Esophagus muscularis mucosa (tissue), 4 donors: Measurements from ENCODE around the gene MUC15.

Experiments used
- EP300 ChIP-seq: sonication (generic); formaldehyde crosslinking; IDR thresholded peaks from one replicate; pipeline ENCODE4 v1.6.1; 2017; ENCODE audit warnings: antibody characterized with exemption
- POLR2A ChIP-seq: fragments of 450-650 bp; IDR thresholded peaks from one replicate; pipeline ENCODE4 v1.6.1; 2017; ENCODE audit warnings: antibody characterized with exemption, moderate library complexity, mild to moderate bottlenecking, low read depth
- POLR2AphosphoS5 ChIP-seq, 2 donors: sonication (generic); formaldehyde crosslinking; IDR thresholded peaks; one replicate each; pipeline ENCODE4 v1.6.1; 2017; ENCODE audit warnings: antibody characterized with exemption in 2 of 2
- TF ChIP-seq, protein P1 (sequence below), 3 experiments: fragments of 200-600 bp in 2 of 3; fragments of 450-650 bp in 1 of 3; sonication (generic) in 2 of 3; IDR thresholded peaks; one replicate each; pipeline ENCODE4 v1.5.1; 2017 to 2019; ENCODE audit warnings: antibody characterized with exemption in 3 of 3, mild to moderate bottlenecking in 2 of 3, moderate library complexity in 1 of 3

DNA sequence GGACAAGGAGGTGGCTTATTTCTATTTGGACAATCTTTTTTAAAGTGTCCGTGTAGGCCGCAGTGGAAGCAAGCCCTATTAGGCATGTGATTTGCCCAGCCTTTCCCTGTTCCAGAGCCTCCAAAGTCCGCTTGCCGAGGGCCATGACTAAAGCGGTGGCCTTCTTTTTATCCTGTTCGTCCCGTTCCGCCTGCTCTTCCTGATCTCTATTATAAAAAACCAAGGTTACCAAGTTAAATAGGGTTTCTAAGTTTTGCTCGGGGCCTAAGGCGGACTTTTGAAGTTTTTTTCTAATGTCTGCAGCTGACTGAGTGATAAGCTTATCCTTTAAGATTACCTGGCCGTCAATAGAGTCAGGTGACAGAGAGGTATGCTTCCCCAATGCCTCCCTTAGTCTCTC lies 21.6 kb upstream of the MUC15 start:
- TF ChIP-seq, protein P1, sequence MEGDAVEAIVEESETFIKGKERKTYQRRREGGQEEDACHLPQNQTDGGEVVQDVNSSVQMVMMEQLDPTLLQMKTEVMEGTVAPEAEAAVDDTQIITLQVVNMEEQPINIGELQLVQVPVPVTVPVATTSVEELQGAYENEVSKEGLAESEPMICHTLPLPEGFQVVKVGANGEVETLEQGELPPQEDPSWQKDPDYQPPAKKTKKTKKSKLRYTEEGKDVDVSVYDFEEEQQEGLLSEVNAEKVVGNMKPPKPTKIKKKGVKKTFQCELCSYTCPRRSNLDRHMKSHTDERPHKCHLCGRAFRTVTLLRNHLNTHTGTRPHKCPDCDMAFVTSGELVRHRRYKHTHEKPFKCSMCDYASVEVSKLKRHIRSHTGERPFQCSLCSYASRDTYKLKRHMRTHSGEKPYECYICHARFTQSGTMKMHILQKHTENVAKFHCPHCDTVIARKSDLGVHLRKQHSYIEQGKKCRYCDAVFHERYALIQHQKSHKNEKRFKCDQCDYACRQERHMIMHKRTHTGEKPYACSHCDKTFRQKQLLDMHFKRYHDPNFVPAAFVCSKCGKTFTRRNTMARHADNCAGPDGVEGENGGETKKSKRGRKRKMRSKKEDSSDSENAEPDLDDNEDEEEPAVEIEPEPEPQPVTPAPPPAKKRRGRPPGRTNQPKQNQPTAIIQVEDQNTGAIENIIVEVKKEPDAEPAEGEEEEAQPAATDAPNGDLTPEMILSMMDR (IDR thresholded peaks at IDR 0.05), result no peak
- TF ChIP-seq POLR2A (no peak), POLR2AphosphoS5 (IDR thresholded peaks at IDR 0.05) (no peak), EP300 (no peak)
